Measurements from ENCODE around the gene SCO2. TPM values are rescaled to one million over a fixed set of nuclear protein-coding genes. Genes with fewer than 3 reads are reported as not detected.
"Not testable (repeated sequence)": the region's sequence is repeated elsewhere in the genome, so short reads cannot be mapped to it uniquely, and the experiment has no call there.

Gene SCO2
- total RNA-seq, 4 donors from 2014 or later, result 1.2 to 6.3 (median 4.5) TPM; not detected in 1

DNA sequence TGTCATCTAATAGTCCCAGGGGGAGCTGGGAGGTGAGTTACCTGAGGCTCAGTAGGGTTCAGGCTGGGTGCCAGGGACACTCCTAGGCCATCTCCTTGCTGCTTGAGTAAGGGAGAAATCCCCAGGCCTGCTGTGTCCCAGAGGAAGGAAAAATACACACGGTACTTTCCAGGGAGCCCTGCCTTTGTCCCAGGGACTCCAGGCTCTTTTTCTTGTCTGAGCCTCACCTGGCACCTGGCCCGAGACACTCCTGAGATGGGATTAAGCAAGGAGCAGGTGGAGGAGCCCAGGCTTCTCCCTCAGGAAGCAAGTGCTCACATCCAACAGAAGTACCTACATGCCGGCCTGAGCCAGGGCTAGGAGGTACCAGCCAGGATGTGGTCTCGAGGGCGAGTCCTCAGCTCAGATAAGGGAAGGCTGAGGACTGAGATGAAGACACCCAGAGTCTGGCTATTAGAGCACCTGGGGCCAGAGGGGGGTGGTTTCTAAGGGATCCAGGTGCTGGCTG, 19.4 kb upstream of the SCO2 start:
- Histone ChIP-seq H3K27me3 (peaks cover 0 to 15% of the 10 kb centered on the region in 2 donors), H3K4me1 (peaks cover 10 to 46% (median 20%) of the 10 kb centered on the region in 4 donors), H3K27ac (peak overlapping the region; percentile 46 to 74 (median 56)), H3K4me3 (peak overlapping the region in 2 of 4 donors; percentile 34 to 42), H3K36me3 (no peaks in the 10 kb centered on the region), H3K9me3 (no peaks in the 10 kb centered on the region)
- peak in 1 of 3 donors; percentile 71 for DNase-seq
- TF ChIP-seq, protein P1, sequence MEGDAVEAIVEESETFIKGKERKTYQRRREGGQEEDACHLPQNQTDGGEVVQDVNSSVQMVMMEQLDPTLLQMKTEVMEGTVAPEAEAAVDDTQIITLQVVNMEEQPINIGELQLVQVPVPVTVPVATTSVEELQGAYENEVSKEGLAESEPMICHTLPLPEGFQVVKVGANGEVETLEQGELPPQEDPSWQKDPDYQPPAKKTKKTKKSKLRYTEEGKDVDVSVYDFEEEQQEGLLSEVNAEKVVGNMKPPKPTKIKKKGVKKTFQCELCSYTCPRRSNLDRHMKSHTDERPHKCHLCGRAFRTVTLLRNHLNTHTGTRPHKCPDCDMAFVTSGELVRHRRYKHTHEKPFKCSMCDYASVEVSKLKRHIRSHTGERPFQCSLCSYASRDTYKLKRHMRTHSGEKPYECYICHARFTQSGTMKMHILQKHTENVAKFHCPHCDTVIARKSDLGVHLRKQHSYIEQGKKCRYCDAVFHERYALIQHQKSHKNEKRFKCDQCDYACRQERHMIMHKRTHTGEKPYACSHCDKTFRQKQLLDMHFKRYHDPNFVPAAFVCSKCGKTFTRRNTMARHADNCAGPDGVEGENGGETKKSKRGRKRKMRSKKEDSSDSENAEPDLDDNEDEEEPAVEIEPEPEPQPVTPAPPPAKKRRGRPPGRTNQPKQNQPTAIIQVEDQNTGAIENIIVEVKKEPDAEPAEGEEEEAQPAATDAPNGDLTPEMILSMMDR (IDR thresholded peaks at IDR 0.05), result no peak
- TF ChIP-seq POLR2A (IDR thresholded peaks at IDR 0.05), result no peak

DNA sequence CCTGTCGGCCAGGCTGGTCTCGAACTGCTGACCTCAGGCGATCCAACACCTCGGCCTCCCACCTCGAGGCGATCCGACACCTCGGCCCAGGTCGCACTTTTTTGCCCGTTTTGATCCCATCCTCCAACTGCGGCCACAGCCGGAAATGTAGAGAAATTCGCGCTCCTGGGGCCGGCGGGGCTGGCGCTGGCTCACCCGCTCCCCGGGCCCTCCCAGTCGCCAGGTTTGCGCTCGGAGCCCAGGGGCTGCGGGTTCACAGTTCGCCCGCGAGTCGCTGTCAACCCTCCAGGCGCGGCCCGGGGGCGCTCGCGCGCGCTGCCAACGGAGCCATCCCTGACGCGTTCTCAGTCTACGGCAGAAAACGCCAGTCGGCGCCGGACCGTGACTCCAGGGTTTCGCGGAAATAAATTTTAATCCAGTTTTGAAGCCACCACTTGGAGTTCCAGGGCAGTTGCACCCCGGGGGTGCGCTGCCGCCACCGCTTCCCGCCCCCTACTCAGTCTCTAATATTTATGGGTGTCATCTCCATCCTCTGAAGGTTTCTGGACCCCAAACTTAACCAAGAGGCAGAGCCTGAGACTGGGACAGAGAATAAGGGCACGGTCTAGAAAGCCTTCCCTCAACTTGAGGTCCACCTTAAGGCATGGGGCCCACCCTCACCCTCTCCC, 18.8 kb upstream of the SCO2 start:
- DNase-seq, result peak; percentile 82 to 94 (median 89)
- Histone ChIP-seq H3K4me1 (peaks cover 10 to 46% (median 16%) of the 10 kb centered on the region in 4 donors), H3K9me3 (no peaks in the 10 kb centered on the region), H3K27ac (peak overlapping the region; percentile 46 to 74 (median 56)), H3K4me3 (peak overlapping the region; percentile 11 to 42 (median 34)), H3K36me3 (no peaks in the 10 kb centered on the region), H3K27me3 (peaks cover 0 to 15% of the 10 kb centered on the region in 2 donors)
- TF ChIP-seq POLR2A (IDR thresholded peaks at IDR 0.05), result no peak
- TF ChIP-seq, protein P1 (IDR thresholded peaks at IDR 0.05), result peak; percentile 48 to 72 (median 68)

DNA sequence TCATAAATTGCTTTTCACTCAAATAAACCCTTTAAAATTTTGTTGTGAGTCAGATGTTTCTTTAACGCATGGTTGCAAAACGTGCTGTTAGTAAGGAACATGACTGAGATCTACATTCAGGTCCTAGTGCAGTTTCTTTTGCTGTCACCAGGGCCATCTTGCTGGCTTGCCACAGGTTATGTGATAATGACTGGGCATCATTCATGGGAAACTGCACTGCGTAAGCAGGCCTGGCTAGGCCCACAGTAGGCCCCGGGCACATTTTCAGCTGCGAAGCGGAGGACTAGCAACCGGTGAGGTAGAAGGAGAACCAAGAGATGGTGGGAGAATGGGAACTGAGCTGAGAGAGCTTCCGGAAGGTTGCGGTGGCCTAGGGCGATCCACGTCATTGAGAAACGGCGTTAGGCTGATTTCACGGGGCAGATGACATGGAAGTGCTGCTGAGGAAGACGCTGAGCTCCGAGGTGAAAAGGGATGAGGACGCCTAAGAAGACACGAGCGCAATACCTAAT, 17.1 kb upstream of the SCO2 start:
- no peak for TF ChIP-seq POLR2A (IDR thresholded peaks at IDR 0.05)
- TF ChIP-seq, protein P1 (IDR thresholded peaks at IDR 0.05), result peak in 1 of 6 experiments; percentile 13
- Histone ChIP-seq H3K4me1 (peaks cover 10 to 42% (median 16%) of the 10 kb centered on the region in 4 donors), H3K36me3 (no peaks in the 10 kb centered on the region), H3K4me3 (no peak overlapping the region), H3K27me3 (peaks cover 0 to 5% of the 10 kb centered on the region in 2 donors), H3K27ac (peak overlapping the region; percentile 13 to 93 (median 81)), H3K9me3 (no peaks in the 10 kb centered on the region)
- no peak for DNase-seq

DNA sequence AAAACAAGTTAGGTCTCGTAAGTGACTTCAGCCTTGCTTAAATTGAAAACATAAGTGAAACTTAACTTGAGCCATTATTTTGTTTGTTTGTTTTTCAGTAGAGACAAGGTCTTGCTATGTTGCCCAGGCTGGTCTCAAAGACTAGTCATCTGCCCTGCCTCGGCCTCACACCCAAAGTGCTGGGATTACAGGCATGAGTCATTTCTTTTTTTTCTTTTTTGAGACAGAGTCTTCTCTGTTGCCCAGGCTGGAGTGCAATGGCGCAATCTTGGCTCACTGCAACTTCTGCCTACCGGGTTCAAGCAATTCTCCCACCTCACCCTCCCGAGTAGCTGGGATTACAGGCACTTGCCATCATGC, 16.2 kb upstream of the SCO2 start:
- not testable (repeated sequence) for H3K36me3 ChIP-seq, H3K4me3 ChIP-seq, H3K27me3 ChIP-seq, H3K9me3 ChIP-seq
- peak overlapping the region; percentile 73 to 93 (median 91) for H3K27ac ChIP-seq
- H3K4me1 ChIP-seq, result peaks cover 10 to 37% (median 16%) of the 10 kb centered on the region in 4 donors
- peak in 1 of 3 donors; percentile 71 for DNase-seq

DNA sequence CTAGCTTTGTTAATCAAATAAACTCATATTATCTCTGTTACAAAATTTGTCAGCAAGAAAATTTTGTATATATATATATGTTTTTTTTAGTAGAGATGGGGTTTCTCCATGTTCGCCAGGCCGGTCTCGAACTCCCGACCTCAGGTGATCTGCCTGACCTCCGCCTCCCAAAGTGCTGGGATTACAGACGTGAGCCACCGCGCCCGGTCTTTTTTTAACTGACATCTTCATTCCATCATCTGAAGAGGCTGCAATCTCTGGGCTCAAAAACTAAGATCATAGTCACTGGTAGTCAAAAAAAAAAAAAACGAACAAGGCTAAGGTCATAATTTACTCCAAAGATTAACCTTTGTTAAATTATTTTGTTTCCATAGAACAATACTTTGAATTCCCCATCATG, 15.0 kb upstream of the SCO2 start:
- Histone ChIP-seq H3K9me3 (no peaks in the 10 kb centered on the region), H3K27ac (peak overlapping the region in 3 of 4 donors; percentile 89 to 93 (median 93)), H3K4me3 (no peak overlapping the region), H3K36me3 (no peaks in the 10 kb centered on the region), H3K27me3 (no peaks in the 10 kb centered on the region), H3K4me1 (peaks cover 10 to 37% (median 16%) of the 10 kb centered on the region in 4 donors)
- no peak for DNase-seq
- TF ChIP-seq, protein P1 (IDR thresholded peaks at IDR 0.05), result no peak
- TF ChIP-seq POLR2A (IDR thresholded peaks at IDR 0.05), result no peak

DNA sequence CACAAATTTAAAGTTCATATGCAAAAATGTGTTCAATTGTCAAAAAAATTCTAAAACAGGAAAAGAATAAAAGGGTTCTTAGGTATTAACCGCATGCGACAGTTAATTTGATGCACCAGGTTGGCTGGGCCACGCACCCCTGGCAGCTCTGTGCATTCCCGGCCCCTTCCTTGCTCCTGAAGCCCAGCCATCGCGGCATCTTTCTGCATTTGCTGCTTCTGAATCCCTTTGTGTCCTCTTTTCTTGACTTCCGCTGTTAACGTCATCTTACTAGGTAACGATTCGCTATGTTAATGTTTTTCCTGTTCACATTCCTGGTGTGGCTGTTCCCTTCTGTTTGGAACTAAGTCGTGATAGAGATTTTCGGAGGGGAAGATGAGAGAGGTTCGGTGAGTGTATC, 12.4 kb upstream of the SCO2 start:
- peaks cover 4 to 26% (median 13%) of the 10 kb centered on the region in 4 donors for H3K4me1 ChIP-seq
- H3K27me3 ChIP-seq, result no peaks in the 10 kb centered on the region
- no peak overlapping the region for H3K4me3 ChIP-seq
- no peak for DNase-seq
- H3K9me3 ChIP-seq, result no peaks in the 10 kb centered on the region
- H3K27ac ChIP-seq, result peak overlapping the region; percentile 89 to 93 (median 92)
- TF ChIP-seq POLR2A (IDR thresholded peaks at IDR 0.05), result no peak
- TF ChIP-seq, protein P1 (IDR thresholded peaks at IDR 0.05), result no peak
- H3K36me3 ChIP-seq, result no peaks in the 10 kb centered on the region

All from Peyer's patch (tissue), 4 donors.